DND-41 (cell line): ENCODE measurements around the gene LRRN4.

Experiments used
- EZH2 ChIP-seq: IDR thresholded peaks from 3 replicates; pipeline ENCODE4 v1.6.1; 2012; ENCODE audit warnings: borderline replicate concordance, low read depth, mild to moderate bottlenecking, moderate library complexity, low read length, inconsistent platforms; ENCODE audit not compliant: severe bottlenecking
- TF ChIP-seq, protein P1 (sequence below): IDR thresholded peaks from 2 replicates; pipeline ENCODE4 v1.5.1; 2012; ENCODE audit warnings: borderline replicate concordance, low read length, moderate library complexity, mild to moderate bottlenecking; ENCODE audit not compliant: poor library complexity, severe bottlenecking; ENCODE audit errors: extremely low read depth

DNA sequence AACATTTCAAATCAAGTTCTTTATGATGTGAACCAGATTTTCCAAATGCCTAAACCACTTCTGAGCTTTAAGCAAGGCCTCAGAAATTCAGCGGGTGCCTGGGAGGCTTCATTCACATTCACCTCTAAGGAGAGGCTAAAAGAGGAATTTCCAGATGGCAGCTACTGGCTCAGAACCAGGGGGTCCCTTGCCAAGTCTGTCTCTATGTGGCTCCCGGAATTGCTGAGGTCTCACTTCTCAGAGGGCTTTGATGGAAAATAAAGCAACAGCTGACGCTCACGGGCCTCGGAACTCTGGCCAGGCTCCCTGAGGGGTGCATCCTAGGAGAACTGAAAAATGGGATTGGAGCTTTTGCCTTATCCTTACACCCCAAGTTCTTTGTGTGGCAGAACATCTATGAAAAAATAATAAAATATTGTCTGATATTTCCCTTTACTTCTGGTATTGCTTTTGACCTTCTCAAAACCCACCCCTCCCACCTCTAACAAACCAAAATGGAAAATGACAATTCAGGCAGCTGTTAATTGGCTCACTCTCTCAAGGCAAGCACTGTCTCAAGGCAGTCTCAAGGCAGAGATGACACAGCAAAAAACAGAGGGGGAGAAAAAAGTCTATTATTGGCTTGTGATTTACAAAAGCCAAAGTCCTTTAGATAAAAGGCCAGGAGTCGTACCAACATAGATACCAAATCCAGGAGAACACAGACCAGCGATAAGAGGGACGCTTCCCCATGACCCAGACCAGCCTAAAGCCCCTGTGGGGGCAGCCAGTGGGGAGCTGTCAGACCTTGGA is 21.8 kb upstream of the LRRN4 start:
- TF ChIP-seq, protein P1, sequence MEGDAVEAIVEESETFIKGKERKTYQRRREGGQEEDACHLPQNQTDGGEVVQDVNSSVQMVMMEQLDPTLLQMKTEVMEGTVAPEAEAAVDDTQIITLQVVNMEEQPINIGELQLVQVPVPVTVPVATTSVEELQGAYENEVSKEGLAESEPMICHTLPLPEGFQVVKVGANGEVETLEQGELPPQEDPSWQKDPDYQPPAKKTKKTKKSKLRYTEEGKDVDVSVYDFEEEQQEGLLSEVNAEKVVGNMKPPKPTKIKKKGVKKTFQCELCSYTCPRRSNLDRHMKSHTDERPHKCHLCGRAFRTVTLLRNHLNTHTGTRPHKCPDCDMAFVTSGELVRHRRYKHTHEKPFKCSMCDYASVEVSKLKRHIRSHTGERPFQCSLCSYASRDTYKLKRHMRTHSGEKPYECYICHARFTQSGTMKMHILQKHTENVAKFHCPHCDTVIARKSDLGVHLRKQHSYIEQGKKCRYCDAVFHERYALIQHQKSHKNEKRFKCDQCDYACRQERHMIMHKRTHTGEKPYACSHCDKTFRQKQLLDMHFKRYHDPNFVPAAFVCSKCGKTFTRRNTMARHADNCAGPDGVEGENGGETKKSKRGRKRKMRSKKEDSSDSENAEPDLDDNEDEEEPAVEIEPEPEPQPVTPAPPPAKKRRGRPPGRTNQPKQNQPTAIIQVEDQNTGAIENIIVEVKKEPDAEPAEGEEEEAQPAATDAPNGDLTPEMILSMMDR: no peak
- no peak for TF ChIP-seq EZH2
